ENCODE results near the gene ANKLE1.

DNA sequence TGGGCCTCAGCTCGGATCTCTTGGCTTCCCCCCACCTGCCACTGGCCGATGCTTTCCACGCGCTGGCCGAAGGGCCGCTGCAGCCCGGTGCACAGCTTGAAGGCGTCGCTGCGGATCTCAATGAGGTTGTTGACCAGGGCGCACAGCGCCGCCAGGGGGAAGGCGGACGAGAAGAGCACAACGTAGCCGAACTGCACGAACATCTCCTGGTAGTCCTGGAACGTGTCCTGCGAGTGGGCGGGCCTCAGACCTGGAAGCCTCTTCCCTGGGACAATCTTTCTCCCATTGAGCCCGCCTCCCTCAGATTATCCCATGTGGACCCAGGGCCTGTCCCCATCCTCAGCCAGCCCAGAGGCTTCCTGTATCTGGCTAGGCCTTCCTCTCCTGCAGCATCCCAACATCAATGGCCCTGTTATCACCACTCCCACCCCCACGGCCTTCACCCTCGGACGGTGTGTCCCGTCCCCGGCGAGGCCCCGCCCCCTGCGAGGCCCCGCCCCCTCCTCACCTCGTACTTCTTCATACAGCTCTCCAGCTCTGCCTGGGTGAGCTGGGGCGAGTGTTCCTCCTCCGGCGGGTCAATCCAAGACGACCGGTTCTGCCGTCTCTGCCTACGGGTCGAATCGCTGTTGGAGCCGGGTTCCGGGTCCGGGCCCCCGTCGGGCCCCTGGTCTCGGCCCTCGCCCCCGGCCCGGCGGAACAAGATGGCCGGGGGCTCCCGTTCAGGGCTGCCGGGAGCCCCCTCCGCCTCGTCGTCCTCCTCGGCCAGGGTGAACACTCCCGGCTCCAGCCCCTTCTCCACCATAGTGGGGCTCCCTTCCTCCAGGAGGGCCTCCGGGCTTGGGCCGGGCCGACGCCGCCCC, 46.2 kb downstream of the ANKLE1 start:
- TF ChIP-seq, protein P1, sequence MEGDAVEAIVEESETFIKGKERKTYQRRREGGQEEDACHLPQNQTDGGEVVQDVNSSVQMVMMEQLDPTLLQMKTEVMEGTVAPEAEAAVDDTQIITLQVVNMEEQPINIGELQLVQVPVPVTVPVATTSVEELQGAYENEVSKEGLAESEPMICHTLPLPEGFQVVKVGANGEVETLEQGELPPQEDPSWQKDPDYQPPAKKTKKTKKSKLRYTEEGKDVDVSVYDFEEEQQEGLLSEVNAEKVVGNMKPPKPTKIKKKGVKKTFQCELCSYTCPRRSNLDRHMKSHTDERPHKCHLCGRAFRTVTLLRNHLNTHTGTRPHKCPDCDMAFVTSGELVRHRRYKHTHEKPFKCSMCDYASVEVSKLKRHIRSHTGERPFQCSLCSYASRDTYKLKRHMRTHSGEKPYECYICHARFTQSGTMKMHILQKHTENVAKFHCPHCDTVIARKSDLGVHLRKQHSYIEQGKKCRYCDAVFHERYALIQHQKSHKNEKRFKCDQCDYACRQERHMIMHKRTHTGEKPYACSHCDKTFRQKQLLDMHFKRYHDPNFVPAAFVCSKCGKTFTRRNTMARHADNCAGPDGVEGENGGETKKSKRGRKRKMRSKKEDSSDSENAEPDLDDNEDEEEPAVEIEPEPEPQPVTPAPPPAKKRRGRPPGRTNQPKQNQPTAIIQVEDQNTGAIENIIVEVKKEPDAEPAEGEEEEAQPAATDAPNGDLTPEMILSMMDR (conservative IDR thresholded peaks at IDR 0.05 in 1 of 2, IDR thresholded peaks at IDR 0.05 in 1 of 2; ENCODE audit: extremely low read depth in 1 of 2, insufficient read depth in 1 of 2, low read depth in 1 of 2, low read length in 2 of 2) = peak; percentile 65 to 86
- TF ChIP-seq EZH2 (IDR thresholded peaks at IDR 0.05; ENCODE audit: borderline replicate concordance, low read length) = no peak

Data from mammary epithelial cell (primary cell).